ENCODE data around the gene TARS2. TPM values are rescaled to one million over a fixed set of nuclear protein-coding genes. Genes with fewer than 3 reads are reported as not detected.
A peak's percentile ranks its signal among the peaks of the same experiment; 100 is the strongest.

TARS2 gene
- total and polyA plus RNA-seq, 2 of the 13 experiments (the other 11 are each of a cell fraction or from before 2014, with no cell fraction given): 21.3 to 22.8 TPM

DNA sequence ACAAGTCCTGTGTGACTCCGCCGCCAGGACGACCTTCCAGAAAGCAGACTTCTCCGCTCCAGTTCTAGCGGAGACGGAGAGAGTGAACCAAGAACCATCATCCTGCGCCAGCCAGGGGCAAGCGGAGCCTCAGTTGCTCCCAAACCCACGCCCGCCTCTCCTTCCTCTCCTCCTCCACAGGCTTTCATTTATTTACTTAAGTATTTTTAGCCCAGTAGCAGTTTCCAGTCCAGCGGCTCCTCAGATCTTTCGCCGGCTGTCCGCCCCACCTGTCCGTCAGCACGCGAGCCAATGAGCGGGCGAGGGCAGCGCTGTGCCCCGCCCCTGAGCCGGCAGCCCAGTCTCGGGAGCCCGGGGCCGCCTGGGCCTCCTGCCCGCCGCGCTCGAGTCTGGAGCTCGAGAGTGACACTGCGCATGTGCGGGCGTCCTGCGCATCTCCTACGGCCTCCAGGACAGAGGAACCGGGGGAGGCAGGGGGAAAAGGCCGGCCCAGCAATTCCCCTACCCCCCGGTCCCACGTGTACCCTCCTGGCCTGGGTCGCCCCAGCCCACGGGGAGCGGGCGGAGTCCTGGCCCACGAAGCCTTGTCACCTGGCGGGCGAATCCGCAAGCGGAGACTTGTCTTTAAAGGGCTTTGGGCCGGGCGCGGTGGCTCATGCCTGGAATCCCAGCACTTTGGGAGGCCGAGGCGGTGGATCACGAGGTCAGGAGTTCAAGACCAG is 28.3 kb downstream of the TARS2 start, which contains the start of gene FALEC:
TSS of gene FALEC (plus strand) at position 425 of the 722 bp plus-strand sequence.
- Histone ChIP-seq H3K4me2 (ENCODE audit: low read depth, low read length) (peak within 1 kb of the TSS; percentile 85), H3K27ac (ENCODE audit: extremely low read length, insufficient read depth, low read length) (peak within 1 kb of the TSS; percentile 82), H3K9me3 (ENCODE audit: low read length) (no peaks in the 10 kb centered on the region), H3K4me3 (replicated peaks in 1 of 3; ENCODE audit: insufficient read depth in 1 of 3, low read depth in 2 of 3, low read length in 3 of 3) (peak within 1 kb of the TSS; percentile 73 to 84 (median 80)), H3K9ac (ENCODE audit: insufficient read depth, low read depth, low read length) (peak within 1 kb of the TSS; percentile 81), H3K36me3 (replicated peaks in 1 of 2; ENCODE audit: control insufficient read depth in 1 of 2, insufficient read depth in 2 of 2, low read length in 2 of 2) (no peaks in the 10 kb centered on the region), H2AFZ (ENCODE audit: low read length) (peak within 1 kb of the TSS; percentile 82), H3K79me2 (ENCODE audit: insufficient read depth, low read length) (no peaks in the 10 kb centered on the region), H3K4me1 (ENCODE audit: insufficient read depth, low read length) (peaks cover 32% of the 10 kb centered on the region), H3K27me3 (ENCODE audit: control insufficient read depth in 1 of 2, insufficient read depth in 2 of 2, low read length in 2 of 2) (no peaks in the 10 kb centered on the region; a peak in 1 of 5 replicates), H4K20me1 (ENCODE audit: insufficient read depth, low read length) (no peaks in the 10 kb centered on the region)
- in situ Hi-C loops (cut with HindIII; ENCODE audit: extremely low pct_ligation_motif_present, low pct_unique_long_range_greater_than_20kb) (no loop called here), intact Hi-C loops (cut with micrococcal nuclease; ENCODE audit: unreplicated experiment) (loop anchor here (1.0 kb wide), 1 partner anchor 17 kb away; no protein-coding TSS in a partner anchor)
- ATAC-seq (peak; percentile 95), DNase-seq (ENCODE audit: low spot score) (peak; percentile 93), FAIRE-seq (peak; percentile 72)
- no TSS peak for BruUV-seq (replicated peaks)
- WGBS (ENCODE audit: low lambda C conversion rate): 1% methylated on average over 26 of the region's 54 CpGs
- ChIA-PET CTCF (ENCODE audit: low intra/inter-chr PET ratio, low total read pairs) (no interaction called here), POLR2A (interaction anchor here (0.7 to 3.3 kb wide), 27 partner anchors 9 to 490 kb away, joined by 3 to 78 read pairs (median 4); partner anchors contain the start of genes ADAMTSL4, GOLPH3L, RPRD2 and TARS2)
- peak; percentile 13; the same call in 1 of the 2 replicates for TF ChIP-seq RAD21 (CRISPR knock-in tag; IDR thresholded peaks at IDR 0.05)
- TF ChIP-seq ZNF33B (CRISPR knock-in tag; IDR thresholded peaks at IDR 0.05): no peak
- TF ChIP-seq ZNF530 (CRISPR knock-in tag; IDR thresholded peaks at IDR 0.05; ENCODE audit: low read depth): no peak
- TF ChIP-seq STAT5B (CRISPR knock-in tag; IDR thresholded peaks at IDR 0.05): no peak
- peak; percentile 68 for TF ChIP-seq UBTF (CRISPR knock-in tag; IDR thresholded peaks at IDR 0.05)
- TF ChIP-seq SMAD3 (CRISPR knock-in tag; IDR thresholded peaks at IDR 0.05): no peak
- TF ChIP-seq SSRP1 (CRISPR knock-in tag; IDR thresholded peaks at IDR 0.05): no peak
- TF ChIP-seq NR1H2 (CRISPR knock-in tag; IDR thresholded peaks at IDR 0.05; ENCODE audit: borderline replicate concordance, low read depth): no peak
- no peak for TF ChIP-seq RFX3 (CRISPR knock-in tag; IDR thresholded peaks at IDR 0.05)
- no peak for TF ChIP-seq CAMTA2 (CRISPR knock-in tag; IDR thresholded peaks at IDR 0.05; ENCODE audit: borderline replicate concordance)
- TF ChIP-seq ADNP (CRISPR knock-in tag; IDR thresholded peaks at IDR 0.05): peak; percentile 78
- peak; percentile 61; the same call in 1 of the 3 replicates for TF ChIP-seq MXI1 (IDR thresholded peaks at IDR 0.05; ENCODE audit: borderline replicate concordance, low read depth, low read length)
- TF ChIP-seq RBFOX2 (IDR thresholded peaks at IDR 0.05; ENCODE audit: low read depth, low read length): peak; percentile 82
- TF ChIP-seq ZNF841 (CRISPR knock-in tag; IDR thresholded peaks at IDR 0.05; ENCODE audit: borderline replicate concordance): no peak
- peak; percentile 87 for TF ChIP-seq NFYC (CRISPR knock-in tag; IDR thresholded peaks at IDR 0.05)
- TF ChIP-seq ZNF713 (CRISPR knock-in tag; IDR thresholded peaks at IDR 0.05): no peak
- TF ChIP-seq, protein P1, sequence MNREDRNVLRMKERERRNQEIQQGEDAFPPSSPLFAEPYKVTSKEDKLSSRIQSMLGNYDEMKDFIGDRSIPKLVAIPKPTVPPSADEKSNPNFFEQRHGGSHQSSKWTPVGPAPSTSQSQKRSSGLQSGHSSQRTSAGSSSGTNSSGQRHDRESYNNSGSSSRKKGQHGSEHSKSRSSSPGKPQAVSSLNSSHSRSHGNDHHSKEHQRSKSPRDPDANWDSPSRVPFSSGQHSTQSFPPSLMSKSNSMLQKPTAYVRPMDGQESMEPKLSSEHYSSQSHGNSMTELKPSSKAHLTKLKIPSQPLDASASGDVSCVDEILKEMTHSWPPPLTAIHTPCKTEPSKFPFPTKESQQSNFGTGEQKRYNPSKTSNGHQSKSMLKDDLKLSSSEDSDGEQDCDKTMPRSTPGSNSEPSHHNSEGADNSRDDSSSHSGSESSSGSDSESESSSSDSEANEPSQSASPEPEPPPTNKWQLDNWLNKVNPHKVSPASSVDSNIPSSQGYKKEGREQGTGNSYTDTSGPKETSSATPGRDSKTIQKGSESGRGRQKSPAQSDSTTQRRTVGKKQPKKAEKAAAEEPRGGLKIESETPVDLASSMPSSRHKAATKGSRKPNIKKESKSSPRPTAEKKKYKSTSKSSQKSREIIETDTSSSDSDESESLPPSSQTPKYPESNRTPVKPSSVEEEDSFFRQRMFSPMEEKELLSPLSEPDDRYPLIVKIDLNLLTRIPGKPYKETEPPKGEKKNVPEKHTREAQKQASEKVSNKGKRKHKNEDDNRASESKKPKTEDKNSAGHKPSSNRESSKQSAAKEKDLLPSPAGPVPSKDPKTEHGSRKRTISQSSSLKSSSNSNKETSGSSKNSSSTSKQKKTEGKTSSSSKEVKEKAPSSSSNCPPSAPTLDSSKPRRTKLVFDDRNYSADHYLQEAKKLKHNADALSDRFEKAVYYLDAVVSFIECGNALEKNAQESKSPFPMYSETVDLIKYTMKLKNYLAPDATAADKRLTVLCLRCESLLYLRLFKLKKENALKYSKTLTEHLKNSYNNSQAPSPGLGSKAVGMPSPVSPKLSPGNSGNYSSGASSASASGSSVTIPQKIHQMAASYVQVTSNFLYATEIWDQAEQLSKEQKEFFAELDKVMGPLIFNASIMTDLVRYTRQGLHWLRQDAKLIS (CRISPR knock-in tag; IDR thresholded peaks at IDR 0.05): no peak
- TF ChIP-seq KLF13 (CRISPR knock-in tag; IDR thresholded peaks at IDR 0.05): no peak
